Stimulated activated CD8-positive, alpha-beta memory T cell treated with anti-CD3 and anti-CD28 coated beads, Interleukin-4, amount 100 ng/mL, for 48 hours (primary cell): ENCODE results near the gene NUP210L.
"Not testable (repeated sequence)": the region's sequence is repeated elsewhere in the genome, so short reads cannot be mapped to it uniquely, and the experiment has no call there.

Experiments
- DNase-seq: peaks from one replicate; pipeline ENCODE4 v3.0.0-alpha.2; 2020

The NUP210L gene

DNA sequence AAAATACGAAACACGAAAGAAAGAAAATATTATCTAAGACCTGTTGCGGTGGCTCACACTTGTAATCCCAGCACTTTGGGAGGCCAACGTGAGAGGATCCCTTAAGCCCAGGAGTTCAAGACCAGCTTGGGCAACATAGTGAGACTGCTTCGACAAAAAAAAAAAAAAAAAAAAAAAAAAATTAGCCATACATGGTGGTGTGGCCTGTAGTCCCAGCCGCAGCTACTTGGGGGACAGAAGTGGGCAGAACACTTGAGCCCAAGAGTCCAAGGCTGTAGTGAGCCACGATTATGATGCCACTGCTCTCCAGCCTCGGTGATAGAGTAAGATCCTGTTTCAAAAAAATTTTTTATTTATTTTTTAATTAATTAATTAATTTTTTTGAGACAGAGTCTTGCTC lies 167.3 kb downstream of the NUP210L start:
- DNase-seq = no peak

DNA sequence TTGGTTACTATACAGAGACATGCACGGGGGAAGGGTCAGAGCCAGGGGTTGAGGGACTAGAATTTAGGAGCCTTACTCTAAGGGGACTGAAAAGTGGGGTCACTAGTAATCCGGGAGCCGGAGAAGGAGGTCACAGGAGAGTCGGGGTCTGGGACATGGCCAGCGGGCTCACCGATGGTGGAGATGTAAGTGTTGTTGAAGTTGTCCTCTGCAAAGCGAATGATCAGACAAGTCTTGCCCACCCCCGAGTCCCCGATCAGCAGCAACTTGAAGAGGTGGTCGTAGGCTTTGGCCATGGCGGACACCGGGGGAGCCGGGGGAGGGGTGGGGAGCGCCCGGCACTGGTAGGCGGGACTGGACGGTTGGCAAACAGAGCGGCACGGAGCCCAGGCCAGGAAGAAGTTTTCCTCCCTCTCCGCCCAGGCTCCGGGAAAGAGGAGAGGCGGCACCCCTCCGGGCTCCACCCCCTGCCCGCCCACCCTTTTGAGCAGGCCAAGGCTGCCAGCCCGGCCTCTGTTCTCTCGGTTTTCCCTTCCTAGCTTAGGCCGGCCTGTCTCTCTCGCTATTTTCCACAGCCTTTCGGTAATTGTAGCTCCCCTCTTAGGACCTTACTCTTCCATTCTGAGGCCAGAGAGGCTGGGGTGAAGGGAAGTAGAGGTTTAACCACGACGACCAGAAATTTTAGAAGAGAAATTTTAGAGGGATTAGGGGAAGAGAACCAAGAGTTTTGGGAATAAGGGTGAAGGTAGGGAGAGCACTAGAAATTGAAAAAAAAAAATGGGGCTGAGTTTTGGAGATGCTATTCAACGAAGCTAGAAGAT lies 168.7 kb downstream of the NUP210L start, which contains the start of gene RAB13:
RAB13 (minus strand) TSS at position 399 of the 821 bp plus-strand sequence; CDS start at position 296, 103 bp downstream.
- DNase-seq = peak; percentile 52

DNA sequence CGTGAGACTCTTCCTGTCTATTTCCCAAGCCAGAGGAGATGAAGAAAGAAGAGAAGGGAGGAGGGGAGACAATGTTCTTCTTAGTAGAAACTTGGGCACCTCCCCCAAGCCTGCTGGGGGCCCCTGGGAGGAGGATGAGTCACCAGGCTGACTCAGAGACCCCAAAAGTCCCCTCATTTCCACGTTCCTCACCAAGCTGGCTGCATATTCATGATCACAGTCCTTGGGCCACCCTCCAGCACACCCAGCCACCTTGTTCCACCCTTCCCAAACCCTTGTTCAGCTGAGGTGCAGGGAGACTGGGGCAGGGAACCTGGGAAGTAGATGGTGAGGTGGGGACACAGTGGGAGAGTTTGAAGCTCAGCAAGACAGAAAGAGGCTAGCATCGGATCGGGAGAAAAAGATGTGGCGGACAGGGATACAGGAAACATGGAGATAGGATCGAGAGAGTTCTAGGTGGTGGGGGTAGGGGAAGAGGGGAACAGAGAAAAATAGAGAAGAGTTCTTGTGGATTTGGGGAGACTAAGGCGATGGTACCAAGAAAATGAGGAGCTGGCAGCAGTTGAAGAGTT lies 169.4 kb downstream of the NUP210L start:
- DNase-seq = peak; percentile 76

DNA sequence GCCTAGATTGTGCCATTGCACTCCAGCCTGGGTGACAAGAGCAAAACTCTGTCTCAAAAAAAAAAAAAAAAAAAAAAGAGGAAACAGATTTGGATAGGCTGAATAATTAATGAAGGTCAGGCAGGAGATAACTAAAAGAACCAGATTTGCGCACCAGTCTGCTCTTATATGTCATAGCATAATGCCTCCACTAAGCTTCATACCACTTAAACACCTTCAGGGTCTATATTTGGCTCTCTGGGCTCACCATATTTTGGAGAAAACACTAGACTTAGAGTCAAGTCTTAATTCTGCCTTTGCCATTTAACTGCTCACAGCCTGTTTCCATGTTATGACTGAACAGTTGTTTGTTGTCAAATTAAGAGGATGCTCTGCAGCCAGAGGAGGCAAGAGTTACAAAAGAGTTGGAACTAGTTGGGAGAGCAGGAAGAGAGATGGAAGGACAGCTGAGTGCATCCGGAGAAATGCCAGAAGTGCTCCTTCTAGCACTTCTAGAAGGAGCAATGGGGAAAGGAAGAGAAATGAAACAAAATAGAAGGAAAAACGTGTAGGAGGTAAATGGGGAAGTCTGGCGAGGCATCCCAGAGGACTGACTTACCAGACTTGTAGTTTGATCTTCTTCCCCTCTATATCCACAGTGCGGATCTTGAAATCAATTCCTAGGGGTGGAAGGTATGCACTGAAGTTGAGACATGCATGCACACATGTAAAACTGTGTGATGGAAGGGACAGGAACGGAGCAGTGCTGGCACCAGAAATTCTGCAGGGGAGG lies 170.6 kb downstream of the NUP210L start:
- no peak for DNase-seq

DNA sequence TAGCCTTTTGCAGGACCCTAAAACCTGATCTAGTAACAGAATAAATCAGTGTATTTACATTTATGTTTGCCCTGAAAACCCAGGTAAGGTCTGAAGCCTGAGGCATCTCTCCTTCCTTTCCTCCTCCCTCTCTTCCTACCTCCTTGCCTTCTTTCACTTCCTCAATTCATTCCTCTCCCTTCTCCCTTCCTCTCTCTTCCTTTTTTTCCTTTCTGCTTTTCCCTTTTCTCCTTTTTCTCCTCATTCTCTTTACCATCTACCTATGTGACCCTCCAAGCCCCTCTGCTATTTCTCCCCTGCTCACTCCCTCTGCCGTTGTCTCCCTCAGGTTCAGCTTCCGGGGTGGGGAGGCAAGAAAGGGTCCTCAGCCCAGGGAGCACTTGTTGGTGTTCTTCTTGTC lies 173.1 kb downstream of the NUP210L start:
- DNase-seq = not testable (repeated sequence)

DNA sequence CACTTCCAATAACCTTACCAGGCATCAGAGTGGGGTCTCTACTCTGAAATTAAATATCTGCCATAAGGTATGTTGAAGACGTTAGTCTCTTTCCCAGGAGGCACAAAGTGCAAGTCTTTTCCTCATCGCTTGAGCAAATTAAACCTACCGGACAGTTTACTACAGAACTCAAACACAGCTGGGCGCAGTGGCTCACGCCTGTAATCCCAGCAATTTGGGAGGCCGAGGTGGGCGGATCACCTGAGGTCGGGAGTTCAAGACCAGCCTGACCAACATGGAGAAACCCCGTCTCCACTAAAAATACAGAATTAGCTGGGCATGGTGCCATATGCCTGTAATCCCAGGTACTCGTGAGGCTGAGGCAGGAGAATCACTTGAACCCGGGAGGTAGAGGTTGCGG lies 175.8 kb downstream of the NUP210L start:
- DNase-seq = not testable (repeated sequence)

DNA sequence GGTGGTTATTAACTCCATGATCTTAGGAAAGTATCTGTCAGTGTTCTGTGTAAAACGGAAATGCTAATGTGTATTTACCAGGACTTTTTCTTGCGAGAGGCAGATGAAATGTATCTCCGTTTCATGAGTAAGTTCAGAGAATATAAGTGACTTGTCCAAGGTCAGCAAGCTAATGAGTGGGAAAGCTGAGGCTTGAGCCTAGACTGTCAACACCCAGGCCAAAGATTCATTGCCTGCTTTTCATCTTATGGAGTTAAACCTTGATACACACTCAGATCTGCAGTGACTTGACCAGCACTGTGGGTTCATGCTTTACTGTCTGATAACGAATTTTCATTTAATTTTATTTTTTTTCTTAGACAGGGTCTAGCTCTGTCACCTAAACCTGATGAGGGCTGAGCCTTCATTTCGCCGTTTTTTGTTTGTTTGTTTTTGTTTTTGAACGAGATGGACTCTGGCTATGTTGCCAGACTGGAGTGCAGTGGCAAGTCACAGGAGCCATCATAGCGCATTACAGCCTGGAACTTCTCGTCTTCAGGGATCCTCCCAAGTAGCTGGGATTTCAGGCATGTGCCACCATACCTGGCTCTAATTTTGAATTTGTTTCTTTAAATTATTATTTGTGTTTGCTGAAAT lies 176.5 kb downstream of the NUP210L start:
- DNase-seq = no peak

DNA sequence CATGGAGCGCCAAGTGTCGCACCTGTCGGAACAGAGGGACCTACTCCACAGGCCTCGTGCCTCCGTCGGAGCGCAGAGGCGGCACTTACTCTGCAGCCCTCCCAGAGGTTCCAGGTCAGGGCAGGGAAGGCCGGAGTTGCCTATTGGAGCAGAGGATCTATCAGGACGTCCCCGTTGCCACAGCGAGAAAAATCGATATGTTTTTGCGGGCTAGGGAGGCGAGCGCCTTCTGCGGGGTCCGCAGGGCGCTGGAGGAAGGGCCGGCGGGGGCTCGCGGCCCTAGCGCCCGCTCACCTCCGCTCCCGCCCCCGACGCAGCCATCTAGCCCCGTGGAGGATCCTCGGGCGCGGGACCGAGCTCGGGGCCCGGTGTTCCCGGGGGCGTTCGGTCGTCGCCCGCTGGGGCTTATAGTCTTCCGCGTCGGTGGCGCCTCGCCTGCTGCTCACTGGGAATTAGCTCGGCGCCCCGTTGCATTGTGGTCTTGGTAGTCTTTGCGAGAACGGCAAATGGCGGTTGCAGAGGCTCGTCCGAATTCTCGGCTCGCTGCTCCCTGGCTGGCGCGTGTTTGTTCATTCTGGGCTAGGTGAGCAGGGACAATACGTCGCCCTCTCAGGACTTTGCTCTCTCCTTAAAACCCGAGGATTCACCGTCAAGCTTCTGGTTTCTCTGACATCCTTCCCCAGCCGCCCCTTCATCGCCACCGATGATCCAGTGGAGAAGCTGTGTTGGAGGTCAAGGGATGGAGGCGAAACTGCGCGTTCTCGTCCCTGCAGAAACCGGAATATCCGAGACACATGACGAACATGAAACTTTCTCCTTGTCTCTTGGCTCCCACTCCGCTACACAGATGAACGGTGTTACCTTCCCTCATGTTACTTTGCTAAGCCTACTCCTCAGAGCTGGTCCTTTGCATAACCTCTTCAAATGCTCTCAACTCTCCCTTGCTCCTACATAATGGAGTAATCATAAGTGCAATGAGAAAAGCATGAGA lies 177.3 kb downstream of the NUP210L start, which contains the start of gene JTB:
JTB (minus strand) TSS at position 425 of the 991 bp plus-strand sequence; CDS start at position 3, 422 bp downstream.
- peak; percentile 89 for DNase-seq

DNA sequence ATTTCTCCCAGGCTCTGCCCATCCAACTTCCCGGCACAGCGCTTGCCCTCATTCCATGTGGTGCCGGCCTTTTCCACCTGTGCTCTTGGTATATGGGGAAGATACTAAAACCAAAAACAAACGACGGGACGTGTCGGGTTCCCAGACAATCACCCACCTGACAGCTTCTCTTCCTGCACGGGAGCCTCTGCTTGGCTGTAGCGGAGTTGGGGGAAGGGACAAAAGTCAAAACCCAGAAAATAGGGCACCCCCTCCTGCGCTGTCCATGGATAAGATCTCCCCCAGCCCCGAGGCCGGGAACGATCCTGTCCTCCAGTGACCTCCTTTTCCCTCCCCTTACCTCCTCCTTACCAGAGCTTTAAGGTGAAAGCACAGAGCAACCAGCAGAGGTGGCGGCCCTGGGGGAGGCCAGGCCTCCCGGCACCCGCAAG lies 178.0 kb downstream of the NUP210L start:
- no peak for DNase-seq

DNA sequence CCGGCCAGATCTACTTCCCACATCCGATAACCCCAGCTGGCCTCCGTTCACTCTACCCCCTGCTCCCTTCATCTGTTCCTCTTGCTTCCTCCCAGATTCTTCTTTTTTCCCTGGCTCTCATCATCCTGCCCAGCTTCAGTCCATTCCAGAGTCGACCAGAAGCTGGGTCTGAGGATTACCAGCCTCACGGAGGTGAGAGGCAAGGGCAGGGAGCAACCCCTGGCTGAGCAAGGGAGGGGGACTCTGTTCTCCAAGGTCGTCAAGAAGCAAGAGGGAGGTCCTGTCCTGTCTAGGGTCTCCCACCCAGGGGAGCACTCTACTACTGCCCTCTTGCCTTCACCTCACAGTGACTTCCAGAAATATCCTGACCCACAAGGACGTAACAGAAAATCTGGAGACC lies 181.3 kb downstream of the NUP210L start:
- no peak for DNase-seq

DNA sequence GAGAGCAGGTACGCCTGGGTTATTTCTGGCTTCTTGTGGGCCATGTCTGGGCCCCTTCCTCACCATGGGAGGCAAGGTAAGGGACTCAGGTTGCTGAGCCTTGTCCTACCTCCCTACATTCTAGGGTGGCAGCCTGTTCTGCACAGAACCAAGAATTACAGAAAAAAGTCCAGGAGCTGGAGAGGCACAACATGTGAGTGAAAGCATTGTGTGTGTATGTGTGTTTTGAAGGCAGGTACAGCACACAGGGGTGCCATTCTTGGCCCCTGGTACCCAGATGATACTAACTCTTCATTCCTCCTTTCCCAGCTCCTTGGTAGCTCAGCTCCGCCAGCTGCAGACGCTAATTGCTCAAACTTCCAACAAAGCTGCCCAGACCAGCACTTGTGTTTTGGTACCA lies 181.8 kb downstream of the NUP210L start:
- no peak for DNase-seq

DNA sequence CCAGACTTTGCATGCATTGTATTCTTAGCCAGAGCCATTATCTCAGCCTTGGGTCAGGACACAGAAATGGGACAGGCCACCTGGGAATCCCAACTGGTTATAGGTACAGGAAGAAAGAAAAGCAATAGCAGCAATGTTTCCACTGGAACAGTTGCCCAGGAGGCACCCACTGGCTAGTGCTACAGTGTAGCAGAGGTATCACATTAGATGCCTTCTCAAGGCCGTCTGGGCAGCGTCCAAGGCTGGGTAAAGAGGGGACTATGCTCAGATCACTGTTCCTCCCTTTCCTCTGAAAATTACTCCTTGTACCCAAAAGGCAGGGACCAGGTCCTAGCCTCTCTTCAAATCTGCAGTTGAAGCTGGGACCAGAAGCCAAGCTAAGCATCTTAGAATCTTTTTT lies 184.5 kb downstream of the NUP210L start:
- DNase-seq = no peak

DNA sequence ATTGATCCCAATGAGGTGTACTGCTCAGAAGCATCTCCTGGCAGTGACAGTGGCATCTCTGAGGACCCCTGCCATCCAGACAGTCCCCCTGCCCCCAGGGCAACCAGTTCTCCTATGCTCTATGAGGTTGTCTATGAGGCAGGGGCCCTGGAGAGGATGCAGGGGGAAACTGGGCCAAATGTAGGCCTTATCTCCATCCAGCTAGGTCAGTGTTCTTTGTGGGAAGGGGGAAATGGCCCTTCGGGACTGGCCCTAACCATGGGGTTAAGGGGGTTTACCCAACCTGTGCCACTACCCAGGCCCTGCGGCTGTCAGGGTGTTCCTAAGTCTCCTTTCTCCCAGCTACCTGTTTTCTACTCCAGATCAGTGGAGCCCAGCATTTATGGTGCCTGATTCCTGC lies 185.9 kb downstream of the NUP210L start:
- no peak for DNase-seq

DNA sequence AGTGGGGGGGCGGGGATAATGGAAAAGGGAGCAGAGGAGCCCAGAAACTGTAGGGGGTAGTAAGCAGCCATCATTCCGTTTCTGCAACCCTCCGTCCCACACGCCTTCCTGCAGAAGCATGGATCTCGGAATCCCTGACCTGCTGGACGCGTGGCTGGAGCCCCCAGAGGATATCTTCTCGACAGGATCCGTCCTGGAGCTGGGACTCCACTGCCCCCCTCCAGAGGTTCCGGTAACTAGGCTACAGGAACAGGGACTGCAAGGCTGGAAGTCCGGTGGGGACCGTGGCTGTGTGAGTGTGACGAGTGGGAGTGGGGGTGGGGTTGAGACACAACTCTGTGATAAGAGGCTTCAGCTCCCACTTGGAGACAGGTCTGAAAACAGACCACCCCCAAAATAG lies 186.5 kb downstream of the NUP210L start:
- no peak for DNase-seq

DNA sequence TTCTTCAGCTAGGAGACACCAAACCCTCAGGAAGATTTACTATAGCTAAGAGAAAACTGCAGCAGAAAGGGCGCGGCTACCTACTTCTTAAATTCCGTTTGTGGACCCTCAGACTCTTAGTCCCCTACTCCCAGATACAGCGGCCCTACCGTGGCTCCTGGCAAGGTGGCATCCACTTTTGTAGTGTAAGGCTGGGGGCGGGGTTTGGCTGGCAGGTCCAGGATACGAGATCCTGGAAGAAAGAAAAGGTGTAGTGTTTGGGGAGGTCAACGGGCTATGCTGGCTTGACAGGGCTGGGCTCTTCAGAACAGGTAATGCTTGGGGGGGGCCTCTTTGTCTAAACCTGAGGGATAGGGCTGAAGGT lies 186.9 kb downstream of the NUP210L start:
- no peak for DNase-seq

DNA sequence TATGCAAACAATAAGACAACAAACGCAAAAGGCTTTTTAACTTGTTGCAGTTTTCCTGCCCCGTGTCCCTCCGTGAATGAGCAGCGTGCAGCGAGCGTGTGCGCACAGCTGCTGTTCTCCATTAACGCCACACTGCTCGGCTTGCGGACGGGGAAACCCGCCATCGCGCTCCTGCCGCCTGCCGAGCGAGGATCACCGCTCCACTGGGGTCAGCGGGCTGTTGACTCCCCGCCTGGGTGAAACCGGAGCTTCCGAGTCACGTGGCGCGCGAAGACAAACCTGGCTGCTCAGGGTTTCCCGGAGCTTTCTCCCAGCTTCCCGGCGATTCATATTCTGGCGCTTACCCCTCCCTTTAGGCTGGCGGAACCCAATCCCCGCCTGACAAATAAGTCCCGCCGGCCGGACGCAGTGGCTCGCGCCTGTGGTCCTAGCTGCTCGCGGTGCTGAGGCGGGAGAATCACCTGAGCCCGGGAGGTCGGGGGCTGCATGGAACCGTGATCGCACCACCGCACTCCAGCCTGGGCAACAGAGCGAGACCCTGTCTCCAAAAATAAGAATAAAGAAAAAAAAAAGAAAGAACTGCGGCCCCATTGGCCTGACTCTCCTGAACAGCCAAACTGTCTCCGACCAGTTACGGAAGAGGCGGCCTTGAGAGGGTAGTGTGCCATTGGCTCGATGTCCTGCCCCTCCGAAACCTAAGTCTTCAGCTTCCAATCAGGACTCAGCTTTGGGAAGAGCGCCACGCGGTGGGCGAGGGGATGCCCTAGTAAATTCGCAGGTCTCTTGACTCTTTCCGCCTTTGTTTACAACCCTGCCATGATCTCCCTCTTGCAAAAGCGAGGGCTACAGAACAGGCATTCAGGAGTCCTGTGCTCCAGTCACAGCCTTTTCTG lies 187.5 kb downstream of the NUP210L start, which contains the start of gene CREB3L4:
CREB3L4 (plus strand) TSS at position 796 of the 893 bp plus-strand sequence. CDS start 624 bp downstream, outside the sequence.
- DNase-seq = peak; percentile 85

DNA sequence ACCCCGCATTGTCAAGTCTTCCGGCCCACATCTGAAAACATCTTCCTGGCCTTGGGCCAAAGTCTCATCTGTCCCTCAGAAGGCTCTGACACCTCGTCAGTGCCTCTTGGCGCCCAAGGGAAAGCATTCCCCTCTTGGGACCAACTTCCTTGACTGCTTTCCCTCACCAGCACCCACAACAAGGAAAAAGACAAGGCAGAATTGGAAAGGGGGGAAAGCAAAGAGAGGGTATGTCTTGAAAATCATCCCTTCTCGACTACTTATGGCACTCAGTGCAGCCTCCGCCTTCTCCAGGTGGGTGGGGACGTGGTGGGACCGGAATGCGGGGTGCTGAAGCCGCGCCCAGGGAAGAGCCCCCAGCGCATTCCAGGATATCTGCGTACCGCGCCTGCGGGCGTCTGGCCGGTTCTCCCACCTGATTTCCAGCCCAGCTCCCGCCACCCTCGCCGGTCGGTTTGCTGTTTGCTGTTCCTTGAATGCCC lies 191.0 kb downstream of the NUP210L start:
- no peak for DNase-seq

DNA sequence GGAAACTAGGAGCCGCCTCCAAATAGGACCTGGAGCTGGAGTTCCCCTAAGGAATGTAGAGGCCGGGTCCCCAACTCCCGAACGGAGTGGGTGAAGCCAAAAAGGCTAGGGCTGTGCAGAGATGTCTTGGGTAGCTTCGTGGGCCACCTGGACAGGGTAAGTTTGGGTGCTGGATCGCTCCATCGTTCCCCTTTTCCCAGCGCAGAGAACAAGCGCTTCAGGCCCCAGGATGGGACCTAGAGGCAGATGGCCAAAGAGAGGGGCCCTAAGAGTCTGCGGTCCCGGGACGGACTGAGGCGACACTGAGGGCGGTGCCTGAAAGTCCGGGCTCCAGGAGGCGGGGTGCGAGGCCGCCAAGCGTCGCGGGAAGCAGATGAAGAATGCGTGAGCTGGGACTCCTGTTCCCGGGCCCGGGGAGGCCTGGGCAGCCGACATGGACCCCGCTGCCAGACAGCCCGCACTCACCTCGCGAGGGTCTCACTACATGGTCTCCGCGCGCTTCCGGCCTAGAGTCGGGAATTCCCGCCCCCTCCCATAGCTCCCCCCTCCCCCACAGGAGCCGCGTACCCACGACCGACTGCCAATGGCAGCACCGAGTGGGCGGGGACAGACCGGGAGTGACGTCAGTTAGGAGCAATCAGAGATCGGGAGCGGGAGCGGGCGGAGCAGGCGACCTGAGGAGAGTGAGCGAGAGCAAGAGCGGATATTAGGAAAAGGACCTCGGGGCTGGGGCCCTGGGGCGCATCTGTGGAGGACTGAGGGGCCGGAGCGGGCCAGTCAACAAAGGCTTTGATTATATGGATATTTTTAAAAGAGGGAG lies 191.6 kb downstream of the NUP210L start, which contains the start of gene SLC39A1:
SLC39A1 (minus strand) TSS at position 508 of the 820 bp plus-strand sequence. CDS start 822 bp downstream, outside the sequence.
- peak; percentile 98 for DNase-seq
